CD4-positive, CD25-positive, alpha-beta regulatory T cell (primary cell): ENCODE data around the gene NOTCH4. TPM values are rescaled to one million over a fixed set of nuclear protein-coding genes. Genes with fewer than 3 reads are reported as not detected.
A peak's percentile ranks its signal among the peaks of the same experiment; 100 is the strongest.

Experiments used
- ATAC-seq, 2 donors: fragments of 150-1000 bp; cut with Tn5 transposase; one replicate each; pipeline ENCODE4 v1.10.0; 2021; ENCODE audit warnings: low read depth in 2 of 2, moderate number of reproducible peaks in 2 of 2, moderate library complexity in 1 of 2
- DNase-seq, 3 donors: peaks; one replicate each; pipeline versions ENCODE4 v3.0.0 to v3.0.0-alpha.2; 2012 to 2022; ENCODE audit warnings: mixed read lengths in 1 of 3
- H3K27ac ChIP-seq: one replicate; pipeline ENCODE4 v1.7.0; 2013; ENCODE audit warnings: mild to moderate bottlenecking, low read length; ENCODE audit not compliant: insufficient read depth, poor library complexity, severe bottlenecking
- H3K27me3 ChIP-seq: one replicate; pipeline ENCODE4 v1.7.0; 2013; ENCODE audit warnings: low read length; ENCODE audit not compliant: control insufficient read depth, insufficient read depth
- H3K36me3 ChIP-seq: one replicate; pipeline ENCODE4 v1.7.0; 2013; ENCODE audit warnings: mild to moderate bottlenecking, low read length, moderate library complexity; ENCODE audit not compliant: control insufficient read depth, insufficient read depth
- H3K4me1 ChIP-seq: 2 replicates; pipeline ENCODE4 v1.7.0; 2013; ENCODE audit warnings: mild to moderate bottlenecking, low read length; ENCODE audit not compliant: insufficient read depth, control insufficient read depth, poor library complexity, severe bottlenecking
- H3K4me3 ChIP-seq: one replicate; pipeline ENCODE4 v1.7.0; 2013; ENCODE audit warnings: low read depth, mild to moderate bottlenecking, low read length, moderate library complexity
- H3K9me3 ChIP-seq, 2 experiments: 1 replicate in 1 of 2; 2 replicates in 1 of 2; pipeline ENCODE4 v1.7.0; 2013; ENCODE audit warnings: low read length in 2 of 2, mild to moderate bottlenecking in 1 of 2, moderate library complexity in 1 of 2; ENCODE audit not compliant: control insufficient read depth in 2 of 2
- H3K27ac Mint-ChIP-seq, 3 donors: one replicate each; pipeline ENCODE4 v1.8.0; 2020 to 2022; ENCODE audit warnings: mild to moderate bottlenecking in 3 of 3, mixed read lengths in 3 of 3, moderate library complexity in 2 of 3
- H3K27me3 Mint-ChIP-seq: one replicate; pipeline ENCODE4 v1.8.0; 2022; ENCODE audit warnings: mild to moderate bottlenecking, mixed read lengths
- H3K36me3 Mint-ChIP-seq: one replicate; pipeline ENCODE4 v1.8.0; 2020; ENCODE audit warnings: mixed read lengths
- H3K4me1 Mint-ChIP-seq, 4 donors: one replicate each; pipeline ENCODE4 v1.8.0; 2020 to 2022; ENCODE audit warnings: mixed read lengths in 4 of 4, mild to moderate bottlenecking in 1 of 4
- H3K4me3 Mint-ChIP-seq, 4 donors: one replicate each; pipeline ENCODE4 v1.8.0; 2020 to 2022; ENCODE audit warnings: mild to moderate bottlenecking in 4 of 4, mixed read lengths in 4 of 4, moderate library complexity in 3 of 4
- H3K9me3 Mint-ChIP-seq, 7 donors: one replicate each; pipeline ENCODE4 v1.8.0; 2020 to 2022; ENCODE audit warnings: mixed read lengths in 7 of 7, mild to moderate bottlenecking in 3 of 7, moderate library complexity in 2 of 7
- polyA plus RNA-seq, 4 donors: library from polyadenylated mRNA; unstranded; fragments of 300-500 nt; fragmentation: Illumina TruSeq; gene quantifications; one replicate each; pipeline ENCODE4 v1.2.3, GENCODE V29; 2021
- total RNA-seq: library from RNA; stranded (reverse); gene quantifications from one replicate; pipeline ENCODE4 v1.2.3, GENCODE V29; 2022

The NOTCH4 gene
- total and polyA plus RNA-seq, 5 donors from 2014 or later = 0.36 to 0.86 (median 0.63) TPM; not detected in 1

GRCh38 chr6:32168807-32169591, 54.9 kb downstream of the NOTCH4 start:
- peaks cover 35% of the 10 kb centered on the region for H3K36me3 Mint-ChIP-seq
- no peak for DNase-seq
- no peak overlapping the region for H3K27ac ChIP-seq

DNA sequence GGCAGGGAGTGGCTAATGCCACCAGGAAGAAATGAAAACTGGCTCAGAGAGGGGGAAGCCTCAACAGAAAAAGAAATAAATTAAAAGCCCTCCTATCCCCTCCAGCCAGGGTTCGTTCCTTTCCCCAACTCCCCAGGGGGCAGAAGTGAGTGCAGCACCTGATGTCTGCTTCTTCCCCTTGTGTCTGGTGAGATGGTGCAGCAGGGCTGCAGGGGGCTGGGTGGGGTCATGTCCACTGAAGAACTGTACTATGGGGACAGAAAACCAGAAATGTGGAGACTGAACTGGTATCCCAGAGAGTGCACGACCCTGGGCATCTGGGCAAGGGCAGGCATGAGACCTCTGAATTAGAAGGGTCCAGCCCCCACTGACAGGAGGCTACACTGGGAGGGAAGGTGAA, 55.5 kb downstream of the NOTCH4 start:
- Histone ChIP-seq H3K4me1 (no peaks in the 10 kb centered on the region), H3K9me3 (no peaks in the 10 kb centered on the region), H3K4me3 (no peak overlapping the region), H3K36me3 (peaks cover 16% of the 10 kb centered on the region), H3K27ac (no peak overlapping the region), H3K27me3 (no peaks in the 10 kb centered on the region)
- Mint-ChIP-seq H3K27ac (peak overlapping the region in 1 of 3 donors; percentile 75), H3K4me1 (peaks cover 0 to 26% (median 9%) of the 10 kb centered on the region in 4 donors), H3K4me3 (no peak overlapping the region), H3K27me3 (no peaks in the 10 kb centered on the region), H3K36me3 (peaks cover 35% of the 10 kb centered on the region), H3K9me3 (no peaks in the 10 kb centered on the region)
- no peak for DNase-seq
- ATAC-seq = no peak

More at GRCh38 chr6:32168807-32169591, 54.9 kb downstream of the NOTCH4 start:
- H3K9me3 ChIP-seq = no peaks in the 10 kb centered on the region
- no peaks in the 10 kb centered on the region for H3K27me3 ChIP-seq
- Mint-ChIP-seq H3K4me3 (no peak overlapping the region), H3K27ac (peak overlapping the region in 1 of 3 donors; percentile 75), H3K27me3 (no peaks in the 10 kb centered on the region), H3K9me3 (no peaks in the 10 kb centered on the region), H3K4me1 (peaks cover 0 to 33% (median 13%) of the 10 kb centered on the region in 4 donors)
- peaks cover under 1% of the 10 kb centered on the region for H3K4me1 ChIP-seq
- H3K4me3 ChIP-seq = no peak overlapping the region
- peaks cover 16% of the 10 kb centered on the region for H3K36me3 ChIP-seq
- no peak for ATAC-seq

DNA sequence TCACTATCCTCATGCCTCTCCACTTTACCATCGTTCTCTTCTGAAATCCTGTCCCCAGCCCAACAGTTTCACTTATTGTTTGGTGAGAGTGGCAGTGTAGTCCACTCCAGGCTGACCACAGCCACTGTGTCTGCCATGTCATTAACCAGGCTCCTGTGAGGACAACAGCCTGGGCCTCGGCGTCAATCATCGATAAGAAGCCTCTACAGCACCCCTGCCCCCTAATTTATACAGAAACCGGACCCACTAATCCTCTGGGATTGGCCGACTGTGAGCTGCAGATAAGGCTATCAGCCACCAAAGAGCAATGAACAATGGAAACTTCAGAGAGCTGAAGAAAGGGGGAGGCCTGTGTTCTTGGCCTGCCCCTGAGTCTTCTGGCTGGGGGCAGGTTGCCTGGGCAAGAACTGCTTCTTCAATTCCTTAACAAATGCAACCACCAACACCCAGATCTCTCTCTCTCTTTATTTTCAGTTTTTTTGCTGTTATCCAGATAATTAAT, 56.1 kb downstream of the NOTCH4 start:
- peak overlapping the region in 1 of 3 donors; percentile 87 for H3K27ac Mint-ChIP-seq

DNA sequence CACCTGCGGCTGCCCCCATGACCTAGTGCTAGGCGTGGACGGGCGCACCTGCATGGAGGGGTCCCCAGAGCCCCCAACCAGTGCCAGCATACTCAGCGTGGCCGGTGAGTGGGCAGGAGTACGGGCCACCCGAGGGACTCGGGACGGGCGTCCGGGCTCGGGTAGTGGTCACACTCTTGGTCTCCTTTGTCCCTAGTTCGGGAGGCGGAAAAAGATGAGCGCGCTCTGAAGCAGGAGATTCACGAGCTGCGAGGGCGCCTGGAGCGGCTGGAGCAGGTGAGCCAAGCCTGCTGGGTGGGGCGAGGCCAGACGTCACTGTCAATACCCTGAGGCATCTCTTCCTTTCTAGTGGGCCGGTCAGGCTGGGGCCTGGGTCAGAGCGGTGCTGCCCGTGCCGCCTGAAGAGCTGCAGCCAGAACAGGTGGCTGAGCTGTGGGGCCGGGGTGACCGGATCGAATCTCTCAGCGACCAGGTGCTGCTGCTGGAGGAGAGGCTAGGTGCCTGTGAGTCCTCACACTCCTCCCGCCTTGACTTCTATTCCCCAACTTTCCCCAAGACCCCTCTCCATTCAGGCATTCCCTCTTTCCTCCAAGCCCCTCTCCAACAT, 56.6 kb downstream of the NOTCH4 start:
- H3K9me3 Mint-ChIP-seq = no peaks in the 10 kb centered on the region
- H3K4me1 Mint-ChIP-seq = peaks cover 0 to 20% (median under 1%) of the 10 kb centered on the region in 4 donors
- H3K9me3 ChIP-seq = no peaks in the 10 kb centered on the region
- H3K4me1 ChIP-seq = no peaks in the 10 kb centered on the region
- H3K36me3 ChIP-seq = peaks cover 16% of the 10 kb centered on the region
- H3K27me3 ChIP-seq = no peaks in the 10 kb centered on the region
- peak overlapping the region in 2 of 3 donors; percentile 22 to 87 for H3K27ac Mint-ChIP-seq
- no peak for DNase-seq
- no peak for ATAC-seq
- H3K27me3 Mint-ChIP-seq = no peaks in the 10 kb centered on the region
- H3K36me3 Mint-ChIP-seq = peaks cover 39% of the 10 kb centered on the region
- no peak overlapping the region for H3K4me3 Mint-ChIP-seq
- no peak overlapping the region for H3K4me3 ChIP-seq
- no peak overlapping the region for H3K27ac ChIP-seq

More for the DNA sequence above, 56.1 kb downstream of the NOTCH4 start:
- ATAC-seq = no peak
- H3K27me3 ChIP-seq = no peaks in the 10 kb centered on the region
- Mint-ChIP-seq H3K4me1 (peaks cover 0 to 23% (median 4%) of the 10 kb centered on the region in 4 donors), H3K27me3 (no peaks in the 10 kb centered on the region), H3K9me3 (no peaks in the 10 kb centered on the region), H3K36me3 (peaks cover 39% of the 10 kb centered on the region), H3K4me3 (no peak overlapping the region)
- H3K36me3 ChIP-seq = peaks cover 16% of the 10 kb centered on the region
- H3K4me3 ChIP-seq = no peak overlapping the region
- no peak overlapping the region for H3K27ac ChIP-seq
- no peak for DNase-seq
- H3K4me1 ChIP-seq = no peaks in the 10 kb centered on the region
- no peaks in the 10 kb centered on the region for H3K9me3 ChIP-seq

DNA sequence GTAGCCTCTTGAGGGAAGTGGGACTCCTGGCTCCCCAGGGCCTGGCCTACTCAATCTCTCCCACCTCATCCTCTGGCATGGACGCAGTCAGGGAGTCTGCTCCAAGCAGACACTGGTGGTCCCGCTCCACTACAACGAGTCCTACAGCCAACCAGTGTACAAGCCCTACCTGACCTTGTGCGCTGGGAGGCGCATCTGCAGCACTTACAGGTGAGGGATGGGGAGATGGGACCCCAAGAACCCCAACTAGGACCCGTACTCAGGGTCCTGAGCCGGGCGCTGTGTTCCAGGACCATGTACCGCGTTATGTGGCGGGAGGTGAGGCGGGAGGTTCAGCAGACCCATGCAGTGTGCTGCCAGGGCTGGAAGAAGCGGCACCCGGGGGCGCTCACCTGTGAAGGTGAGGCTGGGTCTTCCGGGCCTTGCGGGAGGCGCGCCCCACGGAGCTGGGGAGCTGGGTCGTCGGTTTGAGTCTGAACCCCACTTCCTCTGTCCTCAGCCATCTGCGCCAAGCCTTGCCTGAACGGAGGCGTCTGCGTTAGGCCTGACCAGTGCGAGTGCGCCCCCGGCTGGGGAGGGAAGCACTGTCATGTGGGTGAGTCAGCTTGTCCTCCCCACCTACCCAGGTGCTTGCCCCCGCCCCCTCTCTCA, 57.3 kb downstream of the NOTCH4 start:
- Histone ChIP-seq H3K4me1 (no peaks in the 10 kb centered on the region), H3K36me3 (peaks cover 16% of the 10 kb centered on the region), H3K27me3 (no peaks in the 10 kb centered on the region), H3K4me3 (no peak overlapping the region), H3K9me3 (no peaks in the 10 kb centered on the region), H3K27ac (no peak overlapping the region)
- H3K9me3 Mint-ChIP-seq = no peaks in the 10 kb centered on the region
- peaks cover 0 to 16% (median under 1%) of the 10 kb centered on the region in 4 donors for H3K4me1 Mint-ChIP-seq
- ATAC-seq = no peak
- H3K27ac Mint-ChIP-seq = no peak overlapping the region
- H3K27me3 Mint-ChIP-seq = no peaks in the 10 kb centered on the region
- DNase-seq = no peak
- H3K36me3 Mint-ChIP-seq = peaks cover 39% of the 10 kb centered on the region
- no peak overlapping the region for H3K4me3 Mint-ChIP-seq

DNA sequence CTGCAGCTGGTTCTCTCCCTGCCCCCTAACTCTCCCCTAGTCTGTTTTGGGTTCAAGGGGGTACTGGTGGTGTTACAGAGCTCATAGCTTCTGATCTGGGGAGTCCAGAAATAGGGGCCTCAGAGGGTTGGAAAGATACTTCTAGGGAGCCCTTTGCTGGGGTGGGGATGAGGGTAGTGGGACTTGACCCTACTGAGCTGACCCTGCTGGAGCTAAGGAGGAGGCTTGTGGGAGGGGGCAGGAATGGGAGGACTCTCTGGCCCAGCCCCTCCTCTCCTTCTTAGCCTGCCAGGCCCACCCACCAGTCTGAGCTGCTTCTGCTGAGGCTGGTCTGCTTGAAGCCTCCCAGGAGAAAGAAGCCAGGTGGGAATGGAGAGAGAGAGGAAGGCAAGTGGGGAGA, 59.6 kb downstream of the NOTCH4 start, which contains the start of gene EGFL8:
TSS of gene EGFL8 (plus strand) at position 301 of the 400 bp plus-strand sequence. CDS start 1,571 bp downstream, outside the sequence.
- Histone ChIP-seq H3K36me3 (peaks cover 4% of the 10 kb centered on the region), H3K4me3 (no peak within 1 kb of the TSS), H3K27me3 (no peaks in the 10 kb centered on the region), H3K9me3 (no peaks in the 10 kb centered on the region), H3K27ac (no peak within 1 kb of the TSS), H3K4me1 (no peaks in the 10 kb centered on the region)
- peak within 1 kb of the TSS in 1 of 3 donors; percentile 80 for H3K27ac Mint-ChIP-seq
- peaks cover 0 to 5% (median under 1%) of the 10 kb centered on the region in 4 donors for H3K4me1 Mint-ChIP-seq
- DNase-seq = no peak
- peaks cover 26% of the 10 kb centered on the region for H3K36me3 Mint-ChIP-seq
- no peaks in the 10 kb centered on the region for H3K27me3 Mint-ChIP-seq
- H3K9me3 Mint-ChIP-seq = no peaks in the 10 kb centered on the region
- H3K4me3 Mint-ChIP-seq = no peak within 1 kb of the TSS
- ATAC-seq = no peak

GRCh38 chr6:32163559-32164258, 60.2 kb downstream of the NOTCH4 start:
- H3K4me3 Mint-ChIP-seq = no peak overlapping the region
- H3K27me3 ChIP-seq = no peaks in the 10 kb centered on the region
- H3K4me1 Mint-ChIP-seq = peaks cover 0 to 3% (median under 1%) of the 10 kb centered on the region in 4 donors
- H3K27me3 Mint-ChIP-seq = no peaks in the 10 kb centered on the region
- no peaks in the 10 kb centered on the region for H3K9me3 ChIP-seq
- no peak overlapping the region for H3K27ac Mint-ChIP-seq
- peaks cover 4% of the 10 kb centered on the region for H3K36me3 ChIP-seq
- no peak for ATAC-seq
- H3K36me3 Mint-ChIP-seq = peaks cover 24% of the 10 kb centered on the region
- no peak overlapping the region for H3K27ac ChIP-seq
- no peak overlapping the region for H3K4me3 ChIP-seq
- H3K4me1 ChIP-seq = no peaks in the 10 kb centered on the region
- no peaks in the 10 kb centered on the region for H3K9me3 Mint-ChIP-seq
- no peak for DNase-seq
